Prostate gland (tissue), 2 donors: ENCODE data around the gene TEKT3.

Source experiments
- CTCF ChIP-seq, 4 experiments: fragments of 200-600 bp in 2 of 4; fragments of 450-650 bp in 2 of 4; sonication (generic) in 2 of 4; IDR thresholded peaks; 1 replicate in 3 of 4; 2 replicates in 1 of 4; pipeline ENCODE4 v1.5.1; 2016 to 2019; ENCODE audit warnings: antibody characterized with exemption in 4 of 4, mild to moderate bottlenecking in 2 of 4, moderate library complexity in 2 of 4
- POLR2A ChIP-seq: fragments of 450-650 bp; IDR thresholded peaks from one replicate; pipeline ENCODE4 v1.6.1; 2016; ENCODE audit warnings: antibody characterized with exemption, mild to moderate bottlenecking
- POLR2AphosphoS5 ChIP-seq: sonication (generic); formaldehyde crosslinking; IDR thresholded peaks from one replicate; pipeline ENCODE4 v1.6.1; 2017; ENCODE audit warnings: antibody characterized with exemption

- TF ChIP-seq CTCF (IDR thresholded peaks at IDR 0.05) (no peak), POLR2A (no peak), POLR2AphosphoS5 (no peak)
These were observed 74.9 kb downstream of the TEKT3 start for GRCh38 chr17:15266325-15267125.
